Islet of Langerhans (tissue), 1 donor: ENCODE measurements around the gene MED13L.
A peak's percentile ranks its signal among the peaks of the same experiment; 100 is the strongest.

Experiments
- FAIRE-seq: peaks from one replicate; lab custom pipeline; 2011; peaks lifted over from hg19 to GRCh38; lab: Jason Lieb, UNC

MED13L gene

GRCh38 chr12:115941362-115941761, 336.1 kb downstream of the MED13L start:
- no peak for FAIRE-seq

- no peak for FAIRE-seq
Observed at GRCh38 chr12:115938794-115939377, 338.6 kb downstream of the MED13L start.

DNA sequence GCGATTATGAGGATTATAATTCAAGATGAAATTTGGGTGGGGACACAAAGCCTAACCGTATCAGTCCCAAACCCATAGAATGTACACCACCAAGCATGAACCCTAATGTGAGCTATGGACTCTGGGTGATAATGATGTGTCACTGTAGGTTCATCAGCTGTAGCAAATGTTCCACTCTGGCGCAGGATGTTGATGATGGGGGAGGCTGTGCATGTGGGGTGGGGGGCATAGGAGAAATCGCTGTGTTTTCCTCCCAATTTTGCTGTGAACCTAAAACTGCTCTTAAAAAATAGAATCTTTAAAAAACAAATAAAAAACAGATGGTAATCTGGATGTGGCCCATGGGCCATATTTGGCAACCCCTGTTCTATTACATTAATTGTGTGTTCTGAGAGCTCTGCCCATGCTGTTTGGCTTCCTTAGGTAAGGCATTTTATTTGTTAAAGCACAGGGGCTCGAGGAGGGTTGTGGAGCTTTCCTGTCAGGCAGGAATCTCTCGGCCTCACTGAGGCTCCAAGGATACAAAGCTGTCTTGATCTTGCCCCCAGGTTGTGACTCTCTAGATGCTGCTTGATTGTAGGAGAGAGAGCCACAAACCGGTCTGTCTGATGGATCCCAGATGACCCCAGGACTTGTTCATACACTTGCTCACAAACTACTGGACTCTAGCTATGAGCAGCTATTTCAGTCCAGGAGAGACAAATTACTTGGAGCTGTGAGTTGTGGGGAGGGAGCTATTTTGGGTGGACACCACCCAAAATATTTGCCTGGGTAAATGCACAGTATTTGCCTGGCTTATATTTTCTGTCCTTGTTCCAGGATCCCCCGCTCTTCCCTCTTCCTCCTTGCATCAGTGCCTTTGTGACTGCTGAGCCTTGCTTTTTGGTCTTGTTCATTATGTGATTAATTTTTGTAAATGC, 340.2 kb downstream of the MED13L start:
- peak; percentile 66 for FAIRE-seq

GRCh38 chr12:115934877-115935276, 342.6 kb downstream of the MED13L start:
- no peak for FAIRE-seq

- no peak for FAIRE-seq
Observed at GRCh38 chr12:115934046-115934445, 343.4 kb downstream of the MED13L start.

DNA sequence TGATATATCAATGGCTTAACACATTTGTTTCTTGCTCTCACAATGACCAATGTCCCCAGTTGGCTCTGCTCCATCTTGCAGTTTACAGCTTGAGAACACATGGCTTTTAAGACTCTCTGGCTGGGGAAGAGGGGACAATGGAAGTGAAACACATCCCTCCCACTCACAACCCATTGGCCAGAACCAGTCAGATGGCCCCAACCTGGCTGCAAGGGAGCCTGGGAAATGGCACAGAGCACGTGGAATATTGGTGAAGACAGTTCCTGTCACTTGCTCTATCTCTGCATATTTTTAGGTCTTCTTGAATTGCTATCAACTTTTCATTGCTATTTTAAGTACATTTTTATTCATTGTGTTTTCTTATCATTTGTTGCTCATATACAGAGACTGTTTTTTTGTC, 345.4 kb downstream of the MED13L start:
- FAIRE-seq = no peak

GRCh38 chr12:115930336-115930735, 347.2 kb downstream of the MED13L start:
- no peak for FAIRE-seq

GRCh38 chr12:115926037-115926670, 351.3 kb downstream of the MED13L start:
- FAIRE-seq = no peak

- FAIRE-seq = no peak
Observed at GRCh38 chr12:115923851-115924250, 353.6 kb downstream of the MED13L start.

- no peak for FAIRE-seq
Observed at GRCh38 chr12:115922952-115923564, 354.4 kb downstream of the MED13L start.

DNA sequence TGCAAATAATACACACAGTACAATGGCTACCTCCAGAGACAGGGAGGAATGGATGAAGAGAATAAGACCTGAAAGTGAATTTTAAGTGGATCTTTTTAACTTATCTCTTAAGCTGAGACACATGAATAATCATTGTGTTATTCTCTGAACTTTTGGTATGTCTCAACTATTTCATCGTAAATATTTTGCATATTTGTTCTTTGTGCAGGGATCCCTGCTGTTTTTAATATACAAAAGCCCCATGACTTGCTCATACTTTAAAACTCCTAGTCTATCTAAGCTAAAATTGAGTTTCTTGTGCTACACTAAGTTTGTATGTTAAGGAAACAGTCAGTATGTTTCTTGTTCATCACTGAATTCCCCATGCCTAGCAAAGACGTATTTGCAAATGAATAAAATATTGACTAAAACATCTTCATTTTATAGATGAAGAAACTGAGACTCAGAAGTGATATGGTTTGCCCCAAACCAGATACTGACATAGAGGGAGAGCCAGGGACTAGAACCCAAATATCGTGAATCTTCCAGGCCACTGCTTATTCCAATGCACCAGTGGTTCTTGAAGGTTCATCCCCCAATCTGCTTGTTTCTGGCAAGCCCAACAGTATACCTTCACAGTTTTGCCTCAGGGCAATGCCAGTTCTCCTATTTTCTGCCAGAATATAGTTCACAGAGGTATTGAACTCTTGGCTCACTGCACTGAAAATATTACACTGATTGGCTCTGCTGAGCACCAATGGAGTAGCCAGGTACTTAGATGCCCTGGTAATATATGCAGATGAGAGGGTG, 356.9 kb downstream of the MED13L start:
- no peak for FAIRE-seq

GRCh38 chr12:115918763-115919162, 358.7 kb downstream of the MED13L start:
- FAIRE-seq = no peak

GRCh38 chr12:115916910-115917668, 360.4 kb downstream of the MED13L start:
- no peak for FAIRE-seq

DNA sequence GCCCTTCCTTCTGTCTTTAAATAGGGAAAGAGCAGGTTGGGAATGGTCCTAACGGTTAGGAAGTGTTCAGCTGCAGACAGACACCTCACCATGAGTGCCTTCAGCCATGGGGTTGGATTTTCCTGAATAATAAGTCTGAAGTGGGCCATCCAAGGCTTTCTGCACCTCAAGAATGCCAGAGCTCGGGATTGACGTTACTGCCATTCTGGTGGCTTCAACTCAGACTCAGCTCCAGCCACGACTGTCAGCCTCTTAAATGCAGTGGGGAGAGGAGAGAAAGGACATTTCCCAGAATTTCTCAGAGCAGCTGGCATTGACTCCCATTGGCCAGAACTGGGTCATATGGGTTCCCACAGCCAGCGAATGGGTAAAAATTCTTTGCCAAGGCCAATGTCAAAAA, 363.4 kb downstream of the MED13L start:
- FAIRE-seq = no peak

DNA sequence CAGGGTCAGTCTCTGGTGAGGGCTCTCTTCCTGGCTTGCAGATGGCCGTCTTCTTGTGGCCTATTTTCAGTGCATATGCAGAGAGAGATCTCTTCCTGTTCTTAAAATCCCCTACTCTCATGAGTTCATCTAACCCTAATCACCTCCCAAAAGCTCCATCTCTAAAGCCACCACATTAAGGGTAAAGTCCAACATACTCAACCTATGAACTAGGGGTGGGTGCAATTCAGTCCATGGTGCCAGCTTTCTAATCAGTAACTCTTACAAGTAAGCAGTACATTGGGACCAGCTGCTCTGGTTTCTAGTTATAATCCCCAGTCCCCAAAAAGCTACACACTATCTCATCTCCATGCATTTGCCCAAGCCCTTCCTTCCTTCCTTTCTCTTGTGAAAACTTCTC, 365.1 kb downstream of the MED13L start:
- FAIRE-seq = no peak

- no peak for FAIRE-seq
Observed at GRCh38 chr12:115911360-115911759, 366.1 kb downstream of the MED13L start.

DNA sequence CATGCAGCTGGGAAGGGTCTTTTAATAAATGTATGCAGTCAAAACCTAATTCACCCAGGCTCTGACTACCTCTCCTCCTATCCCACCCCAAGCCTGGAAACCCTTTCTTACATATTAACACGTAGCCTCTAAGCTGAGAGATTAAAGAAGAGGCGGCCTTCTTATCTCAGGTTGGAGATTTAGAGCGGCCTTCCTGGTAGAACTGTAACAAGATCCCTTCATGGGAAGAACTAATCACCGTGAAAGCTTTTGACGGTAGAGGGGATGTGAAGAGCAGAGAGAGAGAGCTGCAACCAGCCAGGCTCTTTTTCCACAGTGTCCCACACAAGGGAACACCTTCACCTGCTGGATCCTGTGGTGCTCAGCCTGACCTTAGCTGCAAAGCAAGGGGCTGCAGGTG, 367.4 kb downstream of the MED13L start:
- FAIRE-seq = no peak
